Nephron progenitor cell (in vitro differentiated cells): ENCODE measurements around the gene CRABP1.

Experiments used
- DNase-seq: peaks from one replicate; pipeline ENCODE4 v3.0.0; 2021
- H3K27ac Mint-ChIP-seq: 2 replicates; pipeline ENCODE4 v1.8.0; 2021; ENCODE audit warnings: mild to moderate bottlenecking, moderate library complexity, mixed read lengths
- H3K27me3 Mint-ChIP-seq: 2 replicates; pipeline ENCODE4 v1.8.0; 2021; ENCODE audit warnings: mild to moderate bottlenecking, low read depth, mixed read lengths; ENCODE audit not compliant: poor library complexity
- H3K36me3 Mint-ChIP-seq: 2 replicates; pipeline ENCODE4 v1.8.0; 2021; ENCODE audit warnings: low read depth, mixed read lengths
- H3K4me1 Mint-ChIP-seq: 2 replicates; pipeline ENCODE4 v1.8.0; 2021; ENCODE audit warnings: mixed read lengths
- H3K4me3 Mint-ChIP-seq: 2 replicates; pipeline ENCODE4 v1.8.0; 2021; ENCODE audit warnings: mild to moderate bottlenecking, moderate library complexity, mixed read lengths
- H3K9me3 Mint-ChIP-seq: 2 replicates; pipeline ENCODE4 v1.8.0; 2021; ENCODE audit warnings: mild to moderate bottlenecking, moderate library complexity, mixed read lengths
- CTCF ChIP-seq: fragments of 200-600 bp; sonication (generic); IDR thresholded peaks from 2 replicates; pipeline ENCODE4 v1.5.0; 2021; ENCODE audit warnings: antibody characterized with exemption

The CRABP1 gene

GRCh38 chr15:78340231-78341056, at the start of gene CRABP1:
CRABP1 (plus strand) TSS chr15:78340353; CDS start chr15:78340429, 76 bp downstream.
- Mint-ChIP-seq H3K4me3 (peak within 1 kb of the TSS; percentile 71), H3K9me3 (no peaks in the 10 kb centered on the region), H3K4me1 (peaks cover 12% of the 10 kb centered on the region), H3K36me3 (no peaks in the 10 kb centered on the region), H3K27ac (no peak within 1 kb of the TSS), H3K27me3 (no peaks in the 10 kb centered on the region)
- peak; percentile 59 for DNase-seq
- no peak for TF ChIP-seq CTCF

GRCh38 chr15:78291052-78291451, 49.1 kb upstream of the CRABP1 start:
- H3K9me3 Mint-ChIP-seq, result no peaks in the 10 kb centered on the region
- H3K27me3 Mint-ChIP-seq, result no peaks in the 10 kb centered on the region
- H3K4me1 Mint-ChIP-seq, result no peaks in the 10 kb centered on the region
- peaks cover 21% of the 10 kb centered on the region for H3K36me3 Mint-ChIP-seq
- no peak for DNase-seq
- TF ChIP-seq CTCF, result no peak
- H3K27ac Mint-ChIP-seq, result no peak overlapping the region
- H3K4me3 Mint-ChIP-seq, result no peak overlapping the region

- no peaks in the 10 kb centered on the region for H3K4me1 Mint-ChIP-seq
- no peaks in the 10 kb centered on the region for H3K27me3 Mint-ChIP-seq
- peaks cover 15% of the 10 kb centered on the region for H3K36me3 Mint-ChIP-seq
- no peak overlapping the region for H3K4me3 Mint-ChIP-seq
- H3K9me3 Mint-ChIP-seq, result no peaks in the 10 kb centered on the region
- DNase-seq, result no peak
- H3K27ac Mint-ChIP-seq, result no peak overlapping the region
- TF ChIP-seq CTCF, result no peak
Observed at GRCh38 chr15:78291698-78292097, 48.5 kb upstream of the CRABP1 start.

GRCh38 chr15:78292219-78292618, 47.9 kb upstream of the CRABP1 start:
- no peaks in the 10 kb centered on the region for H3K27me3 Mint-ChIP-seq
- peaks cover 11% of the 10 kb centered on the region for H3K36me3 Mint-ChIP-seq
- H3K4me1 Mint-ChIP-seq, result no peaks in the 10 kb centered on the region
- DNase-seq, result no peak
- H3K27ac Mint-ChIP-seq, result no peak overlapping the region
- TF ChIP-seq CTCF, result no peak
- no peaks in the 10 kb centered on the region for H3K9me3 Mint-ChIP-seq
- no peak overlapping the region for H3K4me3 Mint-ChIP-seq

GRCh38 chr15:78299101-78299930, 40.8 kb upstream of the CRABP1 start, which contains the start of gene SKIC8:
SKIC8 (minus strand) TSS chr15:78299609; CDS start chr15:78295686, 3,923 bp downstream.
- peak within 1 kb of the TSS; percentile 96 for H3K4me3 Mint-ChIP-seq
- H3K4me1 Mint-ChIP-seq, result peaks cover 23% of the 10 kb centered on the region
- no peaks in the 10 kb centered on the region for H3K9me3 Mint-ChIP-seq
- peak; percentile 93 for DNase-seq
- TF ChIP-seq CTCF, result no peak
- H3K27ac Mint-ChIP-seq, result peak within 1 kb of the TSS; percentile 98
- H3K36me3 Mint-ChIP-seq, result peaks cover 2% of the 10 kb centered on the region
- H3K27me3 Mint-ChIP-seq, result peaks cover 40% of the 10 kb centered on the region
